ENCODE results near the gene SIK3.
"Not testable (repeated sequence)": the region's sequence is repeated elsewhere in the genome, so short reads cannot be mapped to it uniquely, and the experiment has no call there.

SIK3 gene

DNA sequence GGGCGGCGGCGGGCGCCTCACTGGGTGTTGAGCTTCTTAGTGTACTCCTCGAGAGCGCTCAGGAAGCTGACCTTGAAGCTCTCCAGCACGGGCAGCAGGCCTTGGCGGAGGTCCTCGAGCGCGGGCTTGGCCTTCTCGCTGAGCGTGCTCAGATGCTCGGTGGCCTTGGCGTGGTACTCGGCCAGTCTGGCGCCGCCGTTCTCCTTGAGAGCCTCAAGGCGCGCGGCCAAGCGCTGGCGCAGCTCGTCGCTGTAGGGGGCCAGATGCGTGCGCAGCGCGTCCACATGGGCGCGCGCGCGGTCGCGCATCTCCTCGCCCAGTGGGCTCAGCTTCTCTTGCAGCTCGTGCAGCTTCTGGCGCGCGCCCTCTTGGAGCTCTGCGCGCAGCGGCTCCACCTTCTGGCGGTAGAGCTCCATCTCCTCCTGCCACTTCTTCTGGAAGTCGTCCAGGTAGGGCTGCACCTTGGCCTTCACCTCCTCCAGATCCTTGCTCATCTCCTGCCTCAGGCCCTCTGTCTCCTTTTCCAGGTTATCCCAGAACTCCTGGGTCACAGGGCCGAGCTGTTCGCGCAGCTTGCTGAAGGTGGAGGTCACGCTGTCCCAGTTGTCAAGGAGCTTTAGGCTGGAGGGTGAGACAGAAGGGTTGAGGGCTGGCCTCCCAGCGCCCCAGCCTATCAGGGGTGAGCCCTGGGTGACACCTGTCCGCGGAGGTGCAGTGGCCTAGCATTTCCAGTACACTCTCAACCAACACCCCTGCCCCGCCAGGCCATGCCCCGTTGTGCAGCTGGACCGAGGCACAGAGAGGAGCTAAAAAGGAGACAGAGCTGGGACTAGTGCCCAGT is 262.2 kb downstream of the SIK3 start:
- no peak for FAIRE-seq
- DNase-seq (ENCODE audit: insufficient read length, low spot score), result no peak
- TF ChIP-seq POLR2A (IDR thresholded peaks at IDR 0.05; ENCODE audit: low read depth, low read length), result no peak

DNA sequence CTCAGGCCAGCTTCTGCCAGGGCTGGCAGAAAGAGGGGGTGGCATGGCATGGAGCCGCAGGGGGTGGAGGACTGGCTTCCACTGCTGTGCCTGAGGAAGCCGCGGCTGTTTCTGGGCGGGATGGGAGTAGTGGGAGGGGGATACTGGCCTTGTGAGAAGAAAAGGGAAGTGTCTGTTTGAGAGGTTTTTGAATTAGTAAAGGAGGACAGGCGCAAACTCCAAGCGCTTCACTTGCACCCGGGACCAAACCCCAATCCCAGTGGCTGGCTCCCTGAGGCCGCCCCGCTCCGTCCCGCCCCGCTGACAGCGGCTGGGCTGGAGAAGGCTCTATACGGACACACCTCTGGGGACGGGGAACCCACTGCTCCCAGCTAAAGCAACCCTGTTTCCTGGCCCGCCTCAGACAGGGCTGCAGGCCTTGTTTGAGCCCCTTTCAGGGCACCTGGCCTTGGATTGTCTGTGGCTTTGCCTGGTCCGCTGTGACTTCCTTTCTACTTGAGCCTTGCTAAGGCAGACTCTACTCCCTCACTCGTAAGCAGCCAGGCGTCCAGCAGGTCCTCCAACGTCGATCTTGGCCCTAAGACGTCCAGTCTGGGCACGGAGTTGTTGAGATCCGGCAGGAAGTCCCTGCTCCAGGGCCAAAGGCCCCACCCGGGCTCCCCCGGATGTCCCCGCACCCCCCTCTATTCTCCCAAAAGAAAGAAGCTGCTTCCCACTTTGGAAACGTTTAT is 263.0 kb downstream of the SIK3 start:
- DNase-seq (ENCODE audit: insufficient read length, low spot score), result no peak

DNA sequence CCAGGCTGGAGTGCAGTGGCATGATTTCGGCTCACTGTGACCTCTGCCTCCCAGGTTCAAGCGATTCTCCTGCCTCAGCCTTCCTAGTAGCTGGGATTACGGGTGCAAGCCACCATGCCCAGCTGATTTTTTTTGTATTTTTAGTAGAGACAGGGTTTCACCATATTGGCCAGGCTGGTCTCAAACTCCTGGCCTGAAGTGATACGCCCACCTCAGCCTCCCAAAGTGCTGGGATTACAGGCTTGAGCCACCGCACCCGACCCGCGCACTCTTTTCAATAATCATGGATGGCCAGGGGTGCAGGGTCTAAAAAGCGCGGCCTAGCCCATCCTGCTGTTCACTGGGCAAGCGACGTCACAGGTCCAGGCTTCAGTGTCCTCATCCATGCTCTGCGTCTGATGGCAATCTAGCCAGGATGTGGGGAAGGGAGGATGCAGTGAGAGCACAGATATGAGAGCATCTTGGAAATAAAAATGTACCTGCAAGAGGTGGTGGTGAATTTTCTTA is 263.6 kb downstream of the SIK3 start:
- FAIRE-seq; DNase-seq (ENCODE audit: insufficient read length, low spot score): not testable (repeated sequence)

More for the DNA sequence above, 263.0 kb downstream of the SIK3 start:
- TF ChIP-seq POLR2A (IDR thresholded peaks at IDR 0.05; ENCODE audit: low read depth, low read length), result no peak
- no peak for FAIRE-seq

DNA sequence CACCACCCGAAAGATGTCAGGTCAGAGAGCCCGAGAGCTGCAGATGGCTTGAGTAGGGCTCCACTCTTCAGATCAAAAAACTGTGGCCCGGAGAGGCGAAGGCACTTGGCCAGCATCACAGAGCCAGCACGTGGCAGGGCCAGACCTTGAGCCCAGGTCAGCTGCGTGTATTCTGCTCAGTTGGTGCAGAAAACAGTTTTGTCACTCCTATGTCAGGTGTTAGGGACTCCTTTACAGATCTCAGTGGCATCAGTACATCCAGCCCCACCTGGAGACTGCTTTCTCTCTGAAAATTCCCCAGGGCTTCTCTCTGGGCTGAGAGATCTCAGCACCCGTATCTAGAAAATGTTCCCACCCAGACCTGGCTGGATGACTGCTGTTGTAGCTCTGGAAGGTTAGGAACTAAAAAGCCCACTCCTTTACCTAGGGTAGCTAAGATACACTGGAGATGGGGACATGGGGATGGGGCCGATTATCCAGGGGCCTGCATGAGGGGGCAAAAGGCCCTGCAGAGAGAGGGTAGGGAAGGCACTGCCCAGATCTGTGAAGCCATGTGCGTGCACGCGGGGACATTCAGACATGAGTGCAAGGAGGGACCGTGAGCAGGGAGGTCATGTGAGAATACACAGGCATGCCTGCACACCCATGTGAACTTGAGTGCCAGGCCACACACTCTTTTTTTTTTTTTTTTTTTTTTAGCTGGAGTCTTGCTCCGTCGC is 264.3 kb downstream of the SIK3 start:
- DNase-seq (ENCODE audit: insufficient read length, low spot score) (no peak), FAIRE-seq (no peak)
- no peak for TF ChIP-seq POLR2A (IDR thresholded peaks at IDR 0.05; ENCODE audit: low read depth, low read length)

DNA sequence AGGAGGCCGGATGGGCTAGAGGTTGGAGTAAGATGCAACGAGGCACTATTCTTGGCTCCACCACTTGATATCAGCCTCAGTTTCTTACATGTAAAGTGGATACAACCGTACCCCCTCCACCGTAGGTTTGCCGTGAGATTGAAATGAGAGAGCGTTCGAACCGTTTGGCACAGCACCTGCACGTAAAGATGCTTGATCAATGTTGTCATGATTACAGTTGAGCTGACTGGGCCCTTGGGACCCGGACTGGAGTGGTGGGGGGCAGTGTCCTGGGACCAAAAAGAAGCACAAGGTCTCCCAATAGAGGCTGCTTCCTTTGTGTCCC is 264.8 kb downstream of the SIK3 start:
- TF ChIP-seq POLR2A (IDR thresholded peaks at IDR 0.05; ENCODE audit: low read depth, low read length), result no peak
- FAIRE-seq (no peak), DNase-seq (ENCODE audit: insufficient read length, low spot score) (no peak)

DNA sequence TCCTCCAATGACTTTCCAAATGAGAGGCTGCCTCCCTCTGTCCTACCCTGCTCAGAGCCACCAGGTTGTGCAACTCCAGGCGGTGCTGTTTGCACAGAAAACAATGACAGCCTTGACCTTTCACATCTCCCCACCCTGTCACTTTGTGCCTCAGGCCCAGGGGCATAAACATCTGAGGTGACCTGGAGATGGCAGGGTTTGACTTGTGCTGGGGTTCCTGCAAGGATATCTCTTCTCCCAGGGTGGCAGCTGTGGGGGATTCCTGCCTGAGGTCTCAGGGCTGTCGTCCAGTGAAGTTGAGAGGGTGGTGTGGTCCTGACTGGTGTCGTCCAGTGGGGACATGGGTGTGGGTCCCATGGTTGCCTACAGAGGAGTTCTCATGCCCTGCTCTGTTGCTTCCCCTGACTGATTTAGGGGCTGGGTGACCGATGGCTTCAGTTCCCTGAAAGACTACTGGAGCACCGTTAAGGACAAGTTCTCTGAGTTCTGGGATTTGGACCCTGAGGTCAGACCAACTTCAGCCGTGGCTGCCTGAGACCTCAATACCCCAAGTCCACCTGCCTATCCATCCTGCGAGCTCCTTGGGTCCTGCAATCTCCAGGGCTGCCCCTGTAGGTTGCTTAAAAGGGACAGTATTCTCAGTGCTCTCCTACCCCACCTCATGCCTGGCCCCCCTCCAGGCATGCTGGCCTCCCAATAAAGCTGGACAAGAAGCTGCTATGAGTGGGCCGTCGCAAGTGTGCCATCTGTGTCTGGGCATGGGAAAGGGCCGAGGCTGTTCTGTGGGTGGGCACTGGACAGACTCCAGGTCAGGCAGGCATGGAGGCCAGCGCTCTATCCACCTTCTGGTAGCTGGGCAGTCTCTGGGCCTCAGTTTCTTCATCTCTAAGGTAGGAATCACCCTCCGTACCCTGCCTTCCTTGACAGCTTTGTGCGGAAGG is 265.6 kb downstream of the SIK3 start:
- DNase-seq (ENCODE audit: insufficient read length, low spot score) (no peak), FAIRE-seq (no peak)
- no peak for TF ChIP-seq POLR2A (IDR thresholded peaks at IDR 0.05; ENCODE audit: low read depth, low read length)

DNA sequence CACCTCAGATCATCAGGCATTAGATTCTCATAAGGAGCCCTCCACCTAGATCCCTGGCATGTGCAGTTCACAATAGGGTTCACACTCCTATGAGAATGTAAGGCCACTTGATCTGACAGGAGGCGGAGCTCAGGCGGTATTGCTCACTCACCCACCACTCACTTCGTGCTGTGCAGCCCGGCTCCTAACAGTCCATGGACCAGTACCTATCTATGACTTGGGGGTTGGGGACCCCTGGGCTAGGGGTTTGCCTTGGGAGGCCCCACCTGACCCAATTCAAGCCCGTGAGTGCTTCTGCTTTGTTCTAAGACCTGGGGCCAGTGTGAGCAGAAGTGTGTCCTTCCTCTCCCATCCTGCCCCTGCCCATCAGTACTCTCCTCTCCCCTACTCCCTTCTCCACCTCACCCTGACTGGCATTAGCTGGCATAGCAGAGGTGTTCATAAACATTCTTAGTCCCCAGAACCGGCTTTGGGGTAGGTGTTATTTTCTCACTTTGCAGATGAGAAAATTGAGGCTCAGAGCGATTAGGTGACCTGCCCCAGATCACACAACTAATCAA is 266.4 kb downstream of the SIK3 start:
- no peak for TF ChIP-seq POLR2A (IDR thresholded peaks at IDR 0.05; ENCODE audit: low read depth, low read length)
- no peak for FAIRE-seq
- DNase-seq (ENCODE audit: insufficient read length, low spot score), result no peak

DNA sequence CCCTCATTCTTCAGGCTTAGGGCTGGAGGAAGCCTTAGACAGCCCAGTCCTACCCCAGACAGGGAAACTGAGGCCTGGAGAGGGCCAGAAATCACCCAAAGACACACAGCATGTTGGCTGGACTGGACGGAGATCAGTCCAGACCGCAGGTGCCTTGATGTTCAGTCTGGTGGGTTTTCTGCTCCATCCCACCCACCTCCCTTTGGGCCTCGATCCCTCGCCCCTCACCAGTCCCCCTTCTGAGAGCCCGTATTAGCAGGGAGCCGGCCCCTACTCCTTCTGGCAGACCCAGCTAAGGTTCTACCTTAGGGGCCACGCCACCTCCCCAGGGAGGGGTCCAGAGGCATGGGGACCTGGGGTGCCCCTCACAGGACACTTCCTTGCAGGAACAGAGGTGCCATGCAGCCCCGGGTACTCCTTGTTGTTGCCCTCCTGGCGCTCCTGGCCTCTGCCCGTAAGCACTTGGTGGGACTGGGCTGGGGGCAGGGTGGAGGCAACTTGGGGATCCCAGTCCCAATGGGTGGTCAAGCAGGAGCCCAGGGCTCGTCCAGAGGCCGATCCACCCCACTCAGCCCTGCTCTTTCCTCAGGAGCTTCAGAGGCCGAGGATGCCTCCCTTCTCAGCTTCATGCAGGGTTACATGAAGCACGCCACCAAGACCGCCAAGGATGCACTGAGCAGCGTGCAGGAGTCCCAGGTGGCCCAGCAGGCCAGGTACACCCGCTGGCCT is 267.9 kb downstream of the SIK3 start:
- no peak for DNase-seq (ENCODE audit: insufficient read length, low spot score)
- no peak for FAIRE-seq
- TF ChIP-seq POLR2A (IDR thresholded peaks at IDR 0.05; ENCODE audit: low read depth, low read length), result no peak

DNA sequence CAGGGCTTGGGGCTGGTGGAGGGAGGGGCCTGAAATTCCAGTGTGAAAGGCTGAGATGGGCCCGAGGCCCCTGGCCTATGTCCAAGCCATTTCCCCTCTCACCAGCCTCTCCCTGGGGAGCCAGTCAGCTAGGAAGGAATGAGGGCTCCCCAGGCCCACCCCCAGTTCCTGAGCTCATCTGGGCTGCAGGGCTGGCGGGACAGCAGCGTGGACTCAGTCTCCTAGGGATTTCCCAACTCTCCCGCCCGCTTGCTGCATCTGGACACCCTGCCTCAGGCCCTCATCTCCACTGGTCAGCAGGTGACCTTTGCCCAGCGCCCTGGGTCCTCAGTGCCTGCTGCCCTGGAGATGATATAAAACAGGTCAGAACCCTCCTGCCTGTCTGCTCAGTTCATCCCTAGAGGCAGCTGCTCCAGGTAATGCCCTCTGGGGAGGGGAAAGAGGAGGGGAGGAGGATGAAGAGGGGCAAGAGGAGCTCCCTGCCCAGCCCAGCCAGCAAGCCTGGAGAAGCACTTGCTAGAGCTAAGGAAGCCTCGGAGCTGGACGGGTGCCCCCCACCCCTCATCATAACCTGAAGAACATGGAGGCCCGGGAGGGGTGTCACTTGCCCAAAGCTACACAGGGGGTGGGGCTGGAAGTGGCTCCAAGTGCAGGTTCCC is 268.6 kb downstream of the SIK3 start, which contains the start of gene APOC3:
Gene APOC3 (plus strand): TSS at position 383 of the 659 bp plus-strand sequence. CDS start 676 bp downstream, outside the sequence.
- FAIRE-seq (no peak), DNase-seq (ENCODE audit: insufficient read length, low spot score) (no peak)
- no peak for TF ChIP-seq POLR2A (IDR thresholded peaks at IDR 0.05; ENCODE audit: low read depth, low read length)

DNA sequence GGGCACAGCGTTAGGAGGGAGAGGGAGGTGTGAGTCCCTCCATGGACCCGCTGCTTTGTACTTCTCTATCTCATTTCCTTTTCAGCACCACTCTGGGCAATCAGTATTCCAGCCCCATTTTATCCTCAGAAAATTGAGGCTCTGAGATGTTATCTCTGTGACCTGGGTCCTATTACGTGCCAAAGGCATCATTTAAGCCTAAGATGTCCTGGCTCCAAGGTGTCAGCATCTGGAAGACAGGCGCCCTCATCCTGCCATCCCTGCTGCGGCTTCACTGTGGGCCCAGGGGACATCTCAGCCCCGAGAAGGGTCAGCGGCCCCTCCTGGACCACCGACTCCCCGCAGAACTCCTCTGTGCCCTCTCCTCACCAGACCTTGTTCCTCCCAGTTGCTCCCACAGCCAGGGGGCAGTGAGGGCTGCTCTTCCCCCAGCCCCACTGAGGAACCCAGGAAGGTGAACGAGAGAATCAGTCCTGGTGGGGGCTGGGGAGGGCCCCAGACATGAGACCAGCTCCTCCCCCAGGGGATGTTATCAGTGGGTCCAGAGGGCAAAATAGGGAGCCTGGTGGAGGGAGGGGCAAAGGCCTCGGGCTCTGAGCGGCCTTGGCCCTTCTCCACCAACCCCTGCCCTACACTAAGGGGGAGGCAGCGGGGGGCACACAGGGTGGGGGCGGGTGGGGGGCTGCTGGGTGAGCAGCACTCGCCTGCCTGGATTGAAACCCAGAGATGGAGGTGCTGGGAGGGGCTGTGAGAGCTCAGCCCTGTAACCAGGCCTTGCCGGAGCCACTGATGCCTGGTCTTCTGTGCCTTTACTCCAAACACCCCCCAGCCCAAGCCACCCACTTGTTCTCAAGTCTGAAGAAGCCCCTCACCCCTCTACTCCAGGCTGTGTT is 269.4 kb downstream of the SIK3 start:
- no peak for TF ChIP-seq POLR2A (IDR thresholded peaks at IDR 0.05; ENCODE audit: low read depth, low read length)
- FAIRE-seq (no peak), DNase-seq (ENCODE audit: insufficient read length, low spot score) (no peak)

DNA sequence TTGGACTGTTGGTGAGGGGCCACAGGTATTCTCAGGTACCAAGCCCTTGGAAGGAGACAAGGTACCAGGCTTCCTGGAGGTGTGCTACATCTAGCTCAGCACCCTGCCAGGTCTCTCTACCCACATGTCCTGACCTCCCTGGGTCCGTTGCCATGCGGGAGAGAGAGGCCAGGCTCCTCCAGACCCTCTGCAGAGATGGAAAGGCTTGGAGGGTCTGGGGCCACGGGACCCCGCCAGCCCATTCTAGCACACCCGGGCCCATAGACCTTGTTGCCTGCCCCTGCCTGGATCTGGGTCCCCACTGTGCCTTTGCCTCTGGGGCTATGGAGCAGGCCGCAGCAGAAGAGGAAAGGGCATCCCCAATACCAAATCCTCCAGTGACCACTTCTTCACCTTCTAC is 270.8 kb downstream of the SIK3 start:
- TF ChIP-seq POLR2A (IDR thresholded peaks at IDR 0.05; ENCODE audit: low read depth, low read length), result no peak
- FAIRE-seq (no peak), DNase-seq (ENCODE audit: insufficient read length, low spot score) (no peak)

Data from H54 (cell line).